Endothelial cell of umbilical vein (primary cell): ENCODE measurements around the gene RNASEH2A.

Experiments
- EZH2 ChIP-seq: IDR thresholded peaks from 2 replicates; pipeline ENCODE4 v1.6.1; 2012; ENCODE audit warnings: borderline replicate concordance, low read depth, mild to moderate bottlenecking, moderate library complexity, low read length, inconsistent platforms; ENCODE audit not compliant: severe bottlenecking
- FOS ChIP-seq: IDR thresholded peaks from 2 replicates; pipeline ENCODE4 v1.6.1; 2011; ENCODE audit warnings: mild to moderate bottlenecking, low read length, moderate library complexity, borderline replicate concordance; ENCODE audit not compliant: insufficient read depth
- GATA2 ChIP-seq: IDR thresholded peaks from 2 replicates; pipeline ENCODE4 v1.7.0; 2011; ENCODE audit warnings: low read depth, mild to moderate bottlenecking, moderate library complexity, mixed read lengths, low read length; ENCODE audit not compliant: insufficient read length, insufficient read depth
- JUN ChIP-seq: IDR thresholded peaks from 2 replicates; pipeline ENCODE4 v1.6.1; 2011; ENCODE audit warnings: borderline replicate concordance, low read depth; ENCODE audit not compliant: insufficient read length, insufficient read depth
- MYC ChIP-seq: IDR thresholded peaks from one replicate; pipeline ENCODE4 v1.6.1; 2011; ENCODE audit warnings: mild to moderate bottlenecking, low read depth, low read length
- POLR2A ChIP-seq: IDR thresholded peaks from 2 replicates; pipeline ENCODE4 v1.6.1; 2012; ENCODE audit warnings: low read depth, mild to moderate bottlenecking, control low read depth, low read length
- POLR2AphosphoS5 ChIP-seq: IDR thresholded peaks from 2 replicates; pipeline ENCODE4 v1.6.1; 2012; ENCODE audit warnings: low read depth, mild to moderate bottlenecking, control low read depth, low read length, moderate library complexity; ENCODE audit not compliant: insufficient read depth
- TF ChIP-seq, protein P1 (sequence below), 2 donors: IDR thresholded peaks; 1 replicate in 1 of 2; 2 replicates in 1 of 2; pipeline ENCODE4 v1.5.1; 2011; ENCODE audit warnings: low read length in 2 of 2, mild to moderate bottlenecking in 2 of 2, moderate library complexity in 2 of 2, control low read depth in 1 of 2, inconsistent platforms in 1 of 2, low read depth in 1 of 2; ENCODE audit not compliant: insufficient read depth in 1 of 2; ENCODE audit errors: extremely low read depth in 1 of 2
- TF ChIP-seq, protein P2 (sequence below): IDR thresholded peaks from 2 replicates; pipeline ENCODE4 v1.6.1; 2011; ENCODE audit not compliant: insufficient read depth, insufficient read length

DNA sequence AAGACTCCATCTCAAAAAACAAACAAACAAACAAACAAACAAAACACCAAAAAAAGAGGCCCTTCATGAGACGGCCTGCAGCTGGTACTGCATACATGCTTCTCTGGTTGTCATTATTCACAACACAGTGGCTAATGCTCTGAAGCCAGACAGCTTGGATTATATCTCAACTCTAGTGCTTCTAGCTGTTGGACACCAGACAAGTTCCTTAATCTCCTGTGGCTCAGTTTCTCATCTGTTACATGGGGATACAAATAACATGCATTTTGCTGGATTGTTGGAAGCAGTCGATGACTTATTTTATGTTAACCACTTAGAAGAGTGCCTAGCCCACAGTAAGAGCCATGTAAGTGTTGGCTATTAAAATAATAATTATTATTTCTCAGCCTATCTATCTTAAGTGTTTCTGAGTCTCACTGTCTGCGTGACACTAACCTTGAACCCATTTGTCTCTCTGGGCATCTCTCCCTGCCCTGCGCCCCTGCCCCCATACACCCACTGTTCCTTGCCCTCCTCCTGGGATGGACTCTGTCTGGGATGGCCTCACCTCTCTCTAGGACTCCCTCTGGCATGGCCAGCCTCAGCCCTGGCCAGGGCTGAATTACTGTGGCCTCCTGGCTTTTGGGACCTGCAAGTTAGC, 18.2 kb upstream of the RNASEH2A start:
- TF ChIP-seq, protein P1, sequence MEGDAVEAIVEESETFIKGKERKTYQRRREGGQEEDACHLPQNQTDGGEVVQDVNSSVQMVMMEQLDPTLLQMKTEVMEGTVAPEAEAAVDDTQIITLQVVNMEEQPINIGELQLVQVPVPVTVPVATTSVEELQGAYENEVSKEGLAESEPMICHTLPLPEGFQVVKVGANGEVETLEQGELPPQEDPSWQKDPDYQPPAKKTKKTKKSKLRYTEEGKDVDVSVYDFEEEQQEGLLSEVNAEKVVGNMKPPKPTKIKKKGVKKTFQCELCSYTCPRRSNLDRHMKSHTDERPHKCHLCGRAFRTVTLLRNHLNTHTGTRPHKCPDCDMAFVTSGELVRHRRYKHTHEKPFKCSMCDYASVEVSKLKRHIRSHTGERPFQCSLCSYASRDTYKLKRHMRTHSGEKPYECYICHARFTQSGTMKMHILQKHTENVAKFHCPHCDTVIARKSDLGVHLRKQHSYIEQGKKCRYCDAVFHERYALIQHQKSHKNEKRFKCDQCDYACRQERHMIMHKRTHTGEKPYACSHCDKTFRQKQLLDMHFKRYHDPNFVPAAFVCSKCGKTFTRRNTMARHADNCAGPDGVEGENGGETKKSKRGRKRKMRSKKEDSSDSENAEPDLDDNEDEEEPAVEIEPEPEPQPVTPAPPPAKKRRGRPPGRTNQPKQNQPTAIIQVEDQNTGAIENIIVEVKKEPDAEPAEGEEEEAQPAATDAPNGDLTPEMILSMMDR (IDR thresholded peaks at IDR 0.05; ENCODE audit: extremely low read depth in 1 of 2, insufficient read depth in 1 of 2, low read depth in 1 of 2, low read length in 2 of 2), result no peak
- TF ChIP-seq POLR2AphosphoS5, result no peak
- no peak for TF ChIP-seq MYC
- TF ChIP-seq, protein P2, sequence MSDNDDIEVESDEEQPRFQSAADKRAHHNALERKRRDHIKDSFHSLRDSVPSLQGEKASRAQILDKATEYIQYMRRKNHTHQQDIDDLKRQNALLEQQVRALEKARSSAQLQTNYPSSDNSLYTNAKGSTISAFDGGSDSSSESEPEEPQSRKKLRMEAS, result no peak
- no peak for TF ChIP-seq EZH2
- no peak for TF ChIP-seq POLR2A
- TF ChIP-seq JUN, result no peak
- TF ChIP-seq GATA2, result no peak
- no peak for TF ChIP-seq FOS
